Hematopoietic multipotent progenitor cell treated with erythropoietin and hydrocortisone succinate and interleukin-3 and kit ligand, for 15 days (in vitro differentiated cells): Measurements from ENCODE around the gene CHERP.
"Not testable (repeated sequence)": the region's sequence is repeated elsewhere in the genome, so short reads cannot be mapped to it uniquely, and the experiment has no call there.

Source experiments
- DNase-seq: peaks from one replicate; pipeline ENCODE4 v3.0.0-alpha.2; 2015; ENCODE audit warnings: low spot score

Gene CHERP

DNA sequence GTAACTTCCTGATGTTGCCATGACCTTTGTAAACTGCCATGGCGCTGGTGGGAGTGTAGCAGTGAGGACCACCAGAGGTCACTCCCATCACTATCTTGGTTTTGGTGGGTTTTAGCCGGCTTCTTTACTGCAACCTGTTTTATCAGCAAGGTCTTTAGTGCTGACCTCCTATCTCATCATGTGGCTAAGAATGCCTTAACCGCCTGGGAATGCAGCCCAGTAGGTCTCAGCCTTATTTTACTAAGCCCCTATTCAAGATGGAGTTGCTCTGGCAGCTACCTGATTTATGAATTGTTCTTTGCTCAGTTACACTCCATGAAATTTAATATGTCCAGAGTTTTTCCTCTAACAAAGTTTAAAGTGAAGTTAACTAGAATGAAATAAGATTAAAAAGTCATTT is 65.8 kb downstream of the CHERP start:
- no peak for DNase-seq

GRCh38 chr19:16473875-16474392 is 68.3 kb downstream of the CHERP start:
- no peak for DNase-seq

- DNase-seq: no peak
Observed at GRCh38 chr19:16472992-16473391, 69.2 kb downstream of the CHERP start.

- DNase-seq: not testable (repeated sequence)
Observed at GRCh38 chr19:16472559-16472899, 69.7 kb downstream of the CHERP start.

GRCh38 chr19:16470911-16471811 is 71.1 kb downstream of the CHERP start:
- DNase-seq: no peak

DNA sequence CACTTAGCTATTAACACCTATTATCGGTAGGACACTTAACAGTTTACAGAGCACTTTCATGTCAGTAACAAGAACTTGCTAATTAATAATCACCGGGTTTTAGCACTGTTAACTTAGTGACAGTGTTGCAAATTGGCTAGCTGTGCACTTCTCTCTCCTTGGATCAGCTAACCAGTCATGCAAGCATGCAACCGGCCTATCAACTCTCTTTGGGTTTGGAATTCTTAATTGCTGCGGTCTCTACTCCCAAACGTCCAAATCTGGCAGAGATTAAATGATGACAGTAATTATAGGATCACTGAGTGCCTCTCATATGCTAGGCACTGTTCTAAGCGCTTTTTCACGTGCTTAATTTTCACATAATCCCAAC is 71.7 kb downstream of the CHERP start:
- no peak for DNase-seq
